Colon (tissue), 2 donors: ENCODE data around the gene LHFPL6.

Source experiments
- FAIRE-seq: peaks from 2 replicates; lab custom pipeline; 2012; peaks lifted over from hg19 to GRCh38; lab: Jason Lieb, UNC
- donor health status: control.
- donor health status: control.

LHFPL6 gene

DNA sequence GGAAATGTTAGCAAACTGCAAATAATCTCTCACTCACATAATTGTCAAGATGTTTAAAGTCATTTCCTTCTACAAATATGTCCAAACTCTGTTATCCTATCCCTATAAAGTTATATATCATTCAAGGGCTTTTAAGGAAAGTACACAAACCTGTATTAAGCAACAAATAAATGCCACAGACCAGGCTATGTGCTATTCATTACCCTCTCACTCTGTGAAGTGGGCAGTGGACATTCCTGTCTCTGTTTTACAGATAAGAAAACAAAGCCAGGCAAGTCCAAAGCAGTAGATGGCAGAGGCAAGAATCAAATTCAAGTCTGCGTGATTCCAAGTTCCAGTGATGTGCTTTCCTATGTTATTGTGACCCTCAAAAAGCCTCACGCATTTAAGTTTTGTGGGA, 140.6 kb downstream of the LHFPL6 start:
- FAIRE-seq, result no peak

DNA sequence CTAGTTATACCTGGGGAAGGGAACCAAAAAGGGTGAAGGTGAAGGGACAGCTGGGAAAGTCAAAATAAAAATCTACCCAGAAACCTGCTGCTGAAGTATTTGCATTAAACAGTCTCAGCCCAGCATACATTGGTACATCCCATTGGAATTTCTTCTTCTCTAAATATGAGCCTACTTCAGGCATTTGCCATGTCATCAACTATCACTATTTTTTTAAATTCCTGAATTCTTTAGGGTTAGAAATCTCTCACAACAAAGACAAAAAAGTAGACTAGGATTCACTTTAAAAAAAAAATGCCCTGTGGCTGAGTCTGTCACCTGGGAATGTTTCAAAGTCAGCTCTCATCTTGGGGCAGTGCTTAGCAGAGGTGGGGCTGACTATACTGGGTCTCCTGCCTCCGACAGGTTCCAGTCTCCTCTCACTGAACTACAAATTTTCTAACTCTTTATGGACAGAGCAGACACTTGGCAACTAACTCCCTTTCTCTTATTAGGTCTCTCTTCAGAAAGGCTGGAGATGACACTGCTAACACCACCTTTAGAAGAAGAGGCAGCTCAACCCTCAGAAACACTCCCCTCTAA, 141.2 kb downstream of the LHFPL6 start:
- no peak for FAIRE-seq

DNA sequence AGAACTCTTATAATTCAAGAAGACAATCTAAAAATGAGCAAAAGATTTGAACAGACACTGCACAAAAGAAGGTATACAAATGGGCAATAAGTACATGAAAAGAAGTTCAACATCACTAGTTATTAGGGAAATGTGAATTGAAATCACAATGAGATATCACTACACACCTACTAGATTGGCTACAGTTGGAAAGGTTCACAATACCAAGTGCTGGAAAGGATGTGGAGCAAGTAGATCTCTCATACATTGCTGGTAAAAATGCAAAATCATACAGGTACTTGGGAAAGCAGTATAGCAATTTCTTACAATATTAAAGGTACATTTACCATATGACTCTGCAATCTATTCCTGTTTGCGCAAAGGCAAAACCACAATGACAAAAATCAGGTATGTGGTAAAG, 145.7 kb downstream of the LHFPL6 start:
- FAIRE-seq, result no peak

DNA sequence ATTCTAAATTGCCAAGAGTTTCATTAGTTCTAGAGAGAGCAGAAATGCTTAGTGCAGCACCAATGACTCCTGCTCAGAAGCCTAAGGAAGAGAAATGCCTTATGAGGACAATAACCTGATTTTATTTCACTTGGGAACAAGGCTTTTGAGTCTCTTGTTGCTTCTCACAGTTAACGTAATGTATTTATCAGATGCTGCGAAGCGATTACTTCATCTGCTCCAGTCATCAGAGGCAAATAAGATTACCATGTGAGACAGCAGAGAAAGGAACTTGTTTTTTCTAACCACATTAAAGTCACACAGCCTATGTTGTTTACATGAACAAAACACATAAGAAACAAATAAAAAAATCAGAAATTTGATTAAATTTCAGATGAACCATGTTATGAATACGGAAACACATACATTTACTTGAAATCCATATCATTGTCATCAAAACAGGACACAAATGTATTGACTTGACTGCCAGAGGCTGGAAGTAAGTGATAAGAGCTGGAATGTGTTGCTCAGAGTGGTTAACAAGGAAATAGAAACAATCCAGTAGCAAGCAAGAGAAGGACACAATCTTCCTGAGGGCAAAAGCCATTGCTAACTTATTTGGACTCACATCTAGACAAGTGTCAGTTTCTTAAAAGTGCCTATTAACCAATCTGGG, 147.3 kb downstream of the LHFPL6 start:
- FAIRE-seq, result no peak

DNA sequence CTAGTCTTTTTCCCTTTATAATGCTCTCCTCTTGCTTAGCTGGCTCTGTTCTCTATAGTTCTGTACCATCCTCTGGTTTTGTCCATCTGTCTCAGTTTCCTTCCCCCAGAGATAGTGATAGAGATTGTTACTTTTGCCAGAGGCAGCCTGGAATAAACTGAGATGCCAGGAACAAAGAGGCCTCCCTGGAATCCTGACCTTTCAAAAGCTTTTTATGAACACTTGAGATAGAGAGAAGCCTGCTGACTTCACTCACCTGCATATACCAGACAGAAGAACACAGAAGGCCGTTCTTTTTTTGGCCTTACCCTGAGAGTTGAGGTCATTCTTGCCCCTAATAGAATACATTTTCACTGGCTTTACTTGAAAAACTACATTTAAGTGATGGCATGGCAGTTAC, 150.2 kb downstream of the LHFPL6 start:
- FAIRE-seq, result no peak

DNA sequence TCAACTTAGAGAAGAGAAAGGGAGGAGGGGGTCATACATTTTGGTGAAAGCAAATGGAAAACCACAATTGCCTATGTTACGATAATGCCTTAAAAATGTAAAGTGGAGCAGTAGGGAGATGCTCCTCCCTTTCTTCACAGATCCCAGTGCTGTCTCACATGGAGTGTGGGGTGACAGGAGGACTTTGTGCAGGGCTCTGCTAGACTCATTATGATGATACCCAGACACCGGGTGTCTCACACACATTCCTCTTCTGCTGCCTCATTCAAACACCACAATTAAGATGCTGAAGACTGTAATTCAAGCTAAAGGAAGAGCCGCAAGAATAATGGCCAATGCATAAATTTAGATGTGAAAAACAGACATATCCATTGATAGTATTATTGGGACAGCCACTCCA, 150.6 kb downstream of the LHFPL6 start:
- FAIRE-seq, result no peak

DNA sequence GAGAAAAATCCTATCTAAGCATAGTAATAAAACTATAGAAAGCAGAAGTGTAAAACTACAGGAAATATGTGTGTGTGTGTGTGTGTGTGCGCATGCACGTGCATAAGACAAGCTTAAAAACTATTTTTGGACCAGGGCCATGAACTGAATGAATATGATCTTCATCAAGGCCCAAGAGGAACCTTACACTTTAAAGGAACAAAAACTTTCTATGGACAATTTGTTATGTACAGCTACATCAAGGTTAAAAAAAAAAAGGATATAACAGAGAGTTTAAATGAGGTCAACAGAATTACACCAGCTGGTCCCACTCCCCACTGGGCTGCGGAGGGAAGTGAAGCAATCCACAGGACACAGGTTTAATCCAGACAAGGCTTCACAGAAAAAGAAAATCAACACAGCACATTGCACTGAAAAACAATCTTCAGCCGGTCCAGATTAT, 151.1 kb downstream of the LHFPL6 start:
- FAIRE-seq, result no peak

DNA sequence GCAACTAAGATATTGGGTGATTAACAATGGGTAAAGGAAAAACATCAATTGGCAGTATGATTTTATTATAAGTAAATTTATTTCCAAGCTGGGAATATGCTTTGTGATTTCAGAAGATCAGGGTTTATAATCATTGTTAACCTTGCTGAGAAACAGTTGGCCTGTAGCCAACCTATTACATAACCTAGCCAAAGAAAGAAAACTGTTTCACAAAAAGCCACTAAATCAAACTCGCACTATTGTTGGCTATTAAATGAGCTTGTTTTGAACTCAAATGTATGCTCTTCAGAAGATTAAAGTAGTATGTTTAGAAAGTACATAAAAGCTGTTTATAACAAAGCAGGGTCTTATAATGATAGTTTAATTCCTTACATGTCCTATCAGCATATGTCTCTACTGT, 151.7 kb downstream of the LHFPL6 start:
- peak; percentile 38 for FAIRE-seq

DNA sequence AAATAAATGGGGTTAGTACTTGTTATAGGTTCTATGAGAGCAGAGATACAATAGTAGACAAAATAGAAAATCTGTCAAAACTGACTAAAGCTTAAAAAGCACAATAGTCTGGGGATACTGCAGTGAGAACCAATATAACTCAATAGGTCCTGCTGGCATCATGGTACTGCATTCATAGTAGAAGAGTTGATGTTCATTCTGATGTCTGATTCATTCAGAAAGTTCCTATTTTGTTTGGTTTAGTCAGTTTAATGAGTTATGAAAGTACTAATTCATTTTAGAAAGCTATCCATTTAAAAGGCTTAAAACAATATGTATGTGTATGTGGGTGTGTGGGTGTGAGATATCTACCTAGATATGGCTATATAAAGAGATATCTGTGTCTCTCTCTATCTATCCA, 152.8 kb downstream of the LHFPL6 start:
- no peak for FAIRE-seq

DNA sequence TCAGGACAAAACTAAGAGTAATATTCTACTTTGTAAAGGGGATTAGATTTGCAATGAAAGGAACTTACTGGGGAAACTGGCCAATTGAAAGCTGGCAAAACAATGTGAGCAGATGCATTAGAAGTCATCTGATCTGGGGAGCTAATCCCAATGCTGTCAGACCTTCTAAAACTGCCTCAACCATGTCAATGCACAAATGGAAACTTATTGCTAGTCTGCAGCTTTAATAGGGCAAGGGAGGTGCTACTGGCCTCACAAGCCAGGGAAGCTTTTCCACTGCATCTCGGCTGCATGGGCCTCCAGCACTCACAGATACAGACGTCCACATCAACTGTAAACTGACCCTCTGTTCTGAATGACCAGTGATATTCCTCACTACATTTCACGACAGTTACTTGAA, 154.2 kb downstream of the LHFPL6 start:
- no peak for FAIRE-seq

DNA sequence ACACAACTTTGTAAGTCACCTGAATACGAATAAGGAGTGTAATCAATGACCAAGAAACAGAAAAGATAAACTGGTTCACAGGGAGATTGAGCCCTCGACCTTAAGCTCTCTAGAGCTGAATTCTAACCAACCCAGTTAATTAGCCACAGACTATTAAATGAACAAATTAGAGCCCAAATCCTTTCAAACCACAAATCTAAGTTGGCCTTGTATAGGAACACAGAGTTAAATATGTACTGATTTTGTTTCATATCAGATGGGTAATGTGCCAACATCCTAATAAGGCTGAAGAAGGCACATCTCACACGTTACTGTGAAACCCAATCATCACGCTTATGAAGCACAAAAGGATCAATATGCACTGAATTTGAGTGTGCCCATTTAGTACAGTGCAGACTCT, 156.1 kb downstream of the LHFPL6 start:
- FAIRE-seq, result no peak

DNA sequence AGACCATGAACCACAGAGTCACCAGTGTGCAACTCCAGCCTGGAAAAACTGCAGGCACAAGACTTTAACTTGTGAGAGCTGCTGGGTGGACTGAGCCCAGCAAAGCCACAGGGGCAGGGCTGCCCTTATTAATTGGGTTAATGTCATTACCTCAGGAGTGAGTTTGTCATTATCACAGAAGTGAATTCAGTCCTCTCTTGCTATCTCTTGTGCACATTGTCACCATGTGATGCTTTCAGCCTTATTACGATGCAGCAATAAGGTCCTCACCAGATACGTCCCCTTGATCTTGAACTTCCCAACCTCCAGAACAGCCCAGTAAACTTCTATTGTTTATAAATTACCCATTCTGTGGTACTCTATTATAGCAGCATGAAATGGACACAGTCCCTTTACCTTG, 158.1 kb downstream of the LHFPL6 start:
- FAIRE-seq, result no peak

DNA sequence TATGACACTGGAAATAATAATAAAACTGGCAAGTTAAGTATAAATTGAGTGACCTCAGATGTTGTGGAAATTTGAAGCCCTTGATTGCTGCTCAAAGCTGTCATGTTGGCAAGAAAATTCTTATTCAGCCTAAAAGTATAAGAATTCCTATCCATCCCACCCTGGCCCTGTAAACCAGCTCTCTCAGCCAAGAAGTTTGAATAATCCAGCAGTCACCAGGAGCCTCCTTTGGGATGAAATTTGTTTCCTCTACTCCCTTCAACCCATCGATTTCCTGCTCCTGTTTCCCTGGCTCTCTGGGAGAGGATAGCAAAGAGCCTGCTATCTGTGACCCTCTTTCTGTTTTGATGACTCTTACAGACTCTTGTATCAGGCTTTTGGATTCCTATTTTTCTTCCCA, 169.3 kb downstream of the LHFPL6 start:
- FAIRE-seq, result no peak

DNA sequence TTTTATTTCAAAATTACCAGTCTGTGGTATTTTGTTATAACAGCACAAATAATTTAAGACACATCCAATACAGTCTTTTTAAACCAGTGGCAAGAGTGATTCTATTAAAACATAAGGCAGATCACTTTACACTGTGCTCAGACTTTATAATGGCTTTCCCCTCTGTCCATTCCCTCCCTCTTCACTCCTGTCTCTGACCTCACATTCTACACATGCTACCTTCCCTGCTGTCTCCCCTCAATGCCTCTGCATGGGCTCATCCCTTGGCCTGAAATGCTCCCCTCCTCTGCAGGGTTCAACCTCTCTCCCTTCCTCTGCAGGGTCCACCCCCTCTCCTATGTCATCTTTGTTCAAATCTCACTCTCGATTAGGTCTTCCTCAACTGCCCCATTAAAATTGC, 170.8 kb downstream of the LHFPL6 start:
- no peak for FAIRE-seq

DNA sequence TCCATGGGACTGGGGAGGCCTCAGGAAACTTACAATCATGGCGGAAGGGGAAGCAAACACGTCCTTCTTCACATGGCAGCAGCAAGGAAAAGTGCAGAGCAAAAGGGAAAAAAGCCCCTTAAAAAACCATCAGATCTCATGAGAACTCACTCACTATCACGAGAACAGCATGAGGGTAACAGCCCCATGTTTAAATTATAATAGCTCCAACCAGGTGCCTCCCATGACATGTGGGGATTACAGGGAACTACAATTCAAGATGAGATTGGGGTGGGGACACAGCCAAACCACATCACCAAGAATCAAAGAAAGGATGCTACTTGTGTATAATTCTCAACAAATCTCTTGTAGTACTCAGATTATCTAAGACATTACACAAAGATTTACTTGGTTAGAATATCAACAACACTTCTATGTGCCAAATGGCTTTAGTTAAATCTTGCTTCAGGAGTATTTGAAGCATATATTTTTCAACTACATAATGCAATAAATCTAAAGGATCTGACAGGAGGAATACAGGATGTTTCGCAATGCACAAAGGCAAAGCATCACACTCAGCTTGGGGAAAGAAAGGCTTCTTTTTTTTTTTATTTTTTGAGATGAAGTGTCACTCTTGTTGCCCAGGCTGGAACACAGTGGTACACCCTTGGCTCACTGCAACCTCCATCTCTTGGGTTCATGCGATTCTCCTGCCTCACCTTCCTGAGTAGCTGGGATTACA, 180.0 kb downstream of the LHFPL6 start:
- FAIRE-seq, result no peak

DNA sequence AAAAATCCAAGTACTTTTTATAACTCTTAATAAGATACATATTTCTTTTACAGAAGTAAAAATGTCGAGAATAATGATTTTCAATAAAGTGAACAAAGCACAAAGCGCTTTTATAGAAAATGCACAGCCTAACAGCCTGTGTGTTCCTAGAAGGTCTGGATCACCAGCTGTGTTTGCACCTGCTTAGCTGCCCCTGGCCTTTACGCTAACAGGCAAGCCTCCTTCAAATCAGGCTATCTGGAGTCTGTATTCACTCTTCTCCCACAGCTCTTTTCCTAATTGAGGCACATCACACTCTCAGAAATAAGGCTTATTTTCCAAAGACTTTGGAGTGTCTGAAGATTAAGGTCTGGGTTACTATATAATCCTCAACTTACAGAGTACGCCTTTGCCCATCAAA, 183.1 kb downstream of the LHFPL6 start:
- FAIRE-seq, result no peak

DNA sequence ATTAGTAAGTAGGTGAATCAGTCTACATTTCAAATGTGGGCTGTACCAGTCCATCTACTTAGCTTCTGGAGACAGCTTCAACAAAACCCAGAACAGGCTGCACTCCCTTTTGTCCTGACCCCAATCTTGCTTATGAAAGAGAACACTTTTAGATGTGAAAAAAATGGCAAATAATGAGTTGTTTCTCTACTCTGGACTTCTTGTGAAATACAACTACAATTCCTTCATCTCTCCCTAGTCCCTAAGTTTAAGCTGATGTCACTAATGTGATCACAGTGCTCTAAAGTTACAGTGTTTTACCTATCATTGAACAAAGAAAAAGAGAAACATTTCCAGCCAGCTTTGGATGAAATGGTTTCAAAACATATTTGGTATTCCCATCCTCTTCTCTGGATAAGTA, 183.9 kb downstream of the LHFPL6 start:
- FAIRE-seq, result no peak

DNA sequence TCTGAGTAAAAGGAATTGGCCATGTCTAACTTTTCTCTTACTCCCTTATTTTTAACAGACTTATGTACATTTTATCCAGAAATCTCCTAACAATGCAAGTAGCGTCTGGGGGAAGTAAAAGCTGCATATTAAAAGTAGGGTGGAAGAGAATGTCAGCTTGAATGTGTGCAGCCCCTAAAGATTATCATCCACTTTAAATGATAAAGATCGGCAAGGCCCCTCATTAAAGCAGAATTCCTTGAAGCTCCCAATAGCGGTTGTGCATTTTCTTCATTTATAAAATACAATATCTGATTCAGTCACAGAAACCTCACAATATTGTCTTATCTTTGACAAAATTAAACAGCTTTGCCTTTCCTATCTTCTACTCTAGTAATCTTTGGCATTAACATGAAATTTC, 184.6 kb downstream of the LHFPL6 start:
- no peak for FAIRE-seq

DNA sequence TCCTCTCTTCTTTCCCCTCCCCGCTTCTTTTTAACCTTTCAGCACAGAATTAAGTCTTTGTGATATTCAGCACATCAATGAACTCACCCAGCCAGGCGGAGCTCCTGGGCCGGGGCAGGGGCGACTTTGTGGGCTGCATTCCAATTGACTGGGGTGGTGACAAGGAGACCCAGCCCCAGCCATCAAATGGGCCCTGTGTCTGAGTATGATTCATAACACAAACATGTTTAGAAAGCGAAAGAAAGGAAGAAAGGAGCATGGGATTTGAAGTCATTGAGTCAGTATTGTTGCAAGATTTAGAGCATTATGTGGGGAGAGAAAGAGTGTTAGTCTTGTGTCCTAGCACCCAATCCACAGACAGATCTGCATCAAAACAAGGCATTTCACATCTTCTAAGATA, 185.3 kb downstream of the LHFPL6 start:
- no peak for FAIRE-seq

DNA sequence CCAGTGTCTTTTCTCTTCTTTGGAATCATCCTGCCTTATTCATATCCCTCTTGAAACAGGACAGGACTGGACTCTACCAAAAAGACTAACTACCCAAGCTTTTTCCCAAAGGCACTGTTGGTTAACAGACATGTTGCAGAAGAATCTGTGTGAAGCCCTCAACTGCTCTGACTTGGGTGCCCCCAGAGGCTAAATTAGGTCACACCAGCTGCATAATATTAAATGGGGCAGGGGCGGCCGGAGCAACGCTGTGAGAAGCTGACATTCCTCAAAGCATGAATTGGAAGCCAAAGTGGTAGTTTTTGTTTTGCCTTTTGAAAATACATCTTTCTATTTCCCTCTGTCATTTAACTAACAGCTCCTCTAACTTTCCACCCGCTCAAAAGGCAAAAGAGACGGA, 185.9 kb downstream of the LHFPL6 start:
- FAIRE-seq, result no peak

DNA sequence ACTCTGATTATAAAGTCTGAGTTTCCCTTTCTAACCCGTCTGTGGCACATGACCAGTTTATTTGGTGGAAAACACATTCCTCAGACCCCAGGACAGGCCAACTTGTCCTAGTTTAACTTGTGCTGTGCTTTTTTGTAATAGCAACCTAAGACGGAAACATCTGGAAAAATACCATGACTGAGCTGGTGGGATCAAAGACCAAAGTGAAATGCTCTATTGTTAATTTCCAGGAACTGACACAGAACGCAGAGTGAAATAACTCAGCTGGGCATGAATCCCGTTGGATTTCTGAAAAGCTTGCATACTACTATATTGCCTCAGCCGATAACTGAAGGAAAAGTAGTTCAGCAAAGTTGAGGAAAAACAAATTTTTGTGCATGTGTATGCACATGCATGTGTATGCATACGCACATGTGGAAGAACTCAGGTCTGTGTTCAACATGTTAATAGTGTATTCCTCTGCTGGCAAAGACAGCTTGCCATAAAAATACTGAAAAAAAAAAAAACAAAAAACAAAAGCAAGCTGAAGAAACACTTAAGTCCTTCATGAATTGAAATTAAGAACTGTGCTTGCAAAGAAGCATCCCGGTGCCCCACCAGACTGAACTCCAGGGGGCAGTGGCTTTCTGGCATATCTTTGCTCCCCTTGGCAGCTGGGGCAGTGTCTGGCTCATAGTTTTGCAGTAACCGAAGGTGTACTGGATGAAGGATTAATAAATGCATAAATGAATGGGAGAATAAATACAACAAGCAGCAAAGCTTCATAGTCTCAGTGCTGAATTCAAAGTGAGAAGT, 187.8 kb downstream of the LHFPL6 start:
- no peak for FAIRE-seq

DNA sequence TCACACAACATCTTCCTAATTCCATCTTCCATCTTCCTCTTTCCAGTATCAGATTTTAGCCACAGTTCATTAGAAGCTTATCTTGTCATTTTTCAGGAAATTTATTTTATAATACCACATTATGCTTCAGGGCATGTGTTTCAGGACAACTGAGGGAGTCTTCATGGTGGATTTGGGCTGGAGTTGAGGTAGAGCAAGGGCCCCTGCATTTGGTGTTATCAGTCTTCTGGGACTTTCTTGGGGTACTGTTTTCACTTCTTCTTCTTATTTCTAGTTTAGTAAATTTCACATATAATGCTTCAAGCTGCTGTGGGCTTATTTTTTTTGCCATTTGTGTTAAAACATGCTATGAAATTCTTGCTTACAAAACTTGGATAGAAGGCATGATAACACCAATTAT, 188.7 kb downstream of the LHFPL6 start:
- FAIRE-seq, result no peak

DNA sequence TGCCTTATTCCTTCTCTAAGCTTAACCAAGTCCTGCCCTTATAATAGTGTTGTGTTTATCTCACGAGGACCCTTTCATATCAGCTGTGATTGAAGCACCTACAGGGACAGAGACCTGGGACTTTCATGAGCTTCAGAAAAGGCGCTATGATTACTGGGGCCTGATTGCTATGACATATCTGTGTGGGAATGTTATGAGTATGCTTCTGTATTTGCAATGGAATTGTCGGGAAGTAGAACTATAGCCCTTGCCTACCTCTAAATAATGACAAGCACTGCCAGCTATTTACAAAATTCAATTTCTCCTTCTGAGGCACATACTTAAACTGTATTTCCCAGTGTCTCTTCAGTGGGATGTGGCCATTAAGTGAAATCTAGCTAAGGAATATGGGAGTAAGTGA, 191.5 kb downstream of the LHFPL6 start:
- FAIRE-seq, result no peak
